IPS DF 6.9 (cell line): ENCODE data around the gene OR10K1.

Source experiments
- DNase-seq: peaks from one replicate; pipeline ENCODE4 v3.0.0-alpha.2; 2013; ENCODE audit warnings: low read depth, low spot score
- H3K27ac ChIP-seq: one replicate; pipeline ENCODE4 v1.5.1; 2013; ENCODE audit warnings: low read length, control low read depth
- H3K27me3 ChIP-seq: 2 replicates; pipeline ENCODE4 v1.6.1; 2013; ENCODE audit warnings: mild to moderate bottlenecking, low read length; ENCODE audit not compliant: control insufficient read depth, insufficient read depth
- H3K36me3 ChIP-seq: 2 replicates; pipeline ENCODE4 v1.6.1; 2013; ENCODE audit warnings: low read length; ENCODE audit not compliant: control insufficient read depth, insufficient read depth
- H3K4me1 ChIP-seq: 2 replicates; pipeline ENCODE4 v1.6.1; 2013; ENCODE audit warnings: low read length; ENCODE audit not compliant: control insufficient read depth, insufficient read depth
- H3K4me3 ChIP-seq: 2 replicates; pipeline ENCODE4 v1.5.1; 2013; ENCODE audit warnings: mild to moderate bottlenecking, low read length
- H3K9me3 ChIP-seq: 2 replicates; pipeline ENCODE4 v1.6.1; 2013; ENCODE audit warnings: low read length, inconsistent platforms; ENCODE audit not compliant: control insufficient read depth, insufficient read depth
- WGBS: extraction: QIAGEN DNeasy Blood & Tissue Kit; methylation state at CpG from one replicate; pipeline ENCODE4 v1.1.7; 2013; ENCODE audit warnings: mixed read lengths, missing lambda C conversion rate; ENCODE audit not compliant: insufficient read length, insufficient coverage; 5-methylcytosine and 5-hydroxymethylcytosine counted together

Gene OR10K1

DNA sequence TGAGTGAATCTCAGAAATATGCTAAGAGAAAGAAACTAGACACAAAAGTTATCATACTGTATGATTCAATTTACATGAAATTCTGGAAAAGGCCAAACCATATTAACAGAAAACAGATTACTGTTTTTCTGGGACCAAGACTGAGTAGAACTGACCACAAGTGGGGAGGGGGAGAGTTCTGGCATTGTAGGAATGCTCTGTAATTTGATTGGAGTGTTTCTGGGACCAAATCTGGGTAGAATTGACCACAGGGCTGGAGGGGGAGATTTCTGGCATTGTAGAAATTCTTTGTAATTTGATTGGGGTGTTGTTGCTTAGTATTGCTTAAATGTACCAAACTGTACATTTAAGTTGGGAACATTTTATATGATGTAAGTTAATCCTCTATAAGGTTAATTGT is 3.4 kb upstream of the OR10K1 start:
- no peaks in the 10 kb centered on the region for H3K9me3 ChIP-seq
- no peaks in the 10 kb centered on the region for H3K4me1 ChIP-seq
- H3K27ac ChIP-seq = no peak overlapping the region
- H3K4me3 ChIP-seq = no peak overlapping the region
- no peak for DNase-seq
- H3K36me3 ChIP-seq = no peaks in the 10 kb centered on the region
- H3K27me3 ChIP-seq = no peaks in the 10 kb centered on the region

GRCh38 chr1:158471920-158472319 is 10.3 kb downstream of the OR10K1 start, which contains the start of gene OR10R2:
Gene OR10R2 (plus strand): TSS chr1:158472220. CDS start chr1:158472326, 106 bp downstream.
- DNase-seq = no peak
- Histone ChIP-seq H3K36me3 (no peaks in the 10 kb centered on the region), H3K27me3 (no peaks in the 10 kb centered on the region), H3K4me1 (no peaks in the 10 kb centered on the region), H3K27ac (no peak within 1 kb of the TSS), H3K4me3 (no peak within 1 kb of the TSS), H3K9me3 (no peaks in the 10 kb centered on the region)

DNA sequence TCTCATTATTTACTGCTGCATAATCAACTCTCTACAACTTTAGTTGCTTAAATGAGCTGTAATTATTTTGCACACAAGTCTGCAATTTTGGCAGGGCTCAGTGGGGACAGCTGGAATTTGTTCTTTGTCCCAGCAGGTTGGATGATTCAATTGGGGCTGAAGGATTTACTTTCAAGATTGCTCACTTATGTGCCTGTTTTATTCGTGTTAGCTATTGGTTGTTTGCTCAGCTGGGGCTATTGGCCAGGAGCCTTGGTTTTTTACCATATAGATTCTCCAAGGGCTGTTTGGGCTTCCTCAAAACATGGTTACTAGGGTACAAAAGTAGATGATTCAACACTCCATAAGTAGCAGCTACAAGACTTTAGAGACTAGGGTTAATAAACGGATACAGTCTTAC is 23.8 kb downstream of the OR10K1 start:
- DNase-seq = no peak
- H3K4me3 ChIP-seq = no peak overlapping the region
- H3K27me3 ChIP-seq = no peaks in the 10 kb centered on the region
- H3K9me3 ChIP-seq = no peaks in the 10 kb centered on the region
- H3K27ac ChIP-seq = no peak overlapping the region
- H3K4me1 ChIP-seq = no peaks in the 10 kb centered on the region; the same call in 1 of the 2 replicates
- WGBS = no CpG with 5 or more reads among the region's 2 CpGs
- no peaks in the 10 kb centered on the region for H3K36me3 ChIP-seq

GRCh38 chr1:158491316-158491715 is 29.7 kb downstream of the OR10K1 start:
- Histone ChIP-seq H3K4me1 (no peaks in the 10 kb centered on the region), H3K36me3 (no peaks in the 10 kb centered on the region), H3K27ac (no peak overlapping the region), H3K4me3 (no peak overlapping the region), H3K27me3 (no peaks in the 10 kb centered on the region), H3K9me3 (no peaks in the 10 kb centered on the region)
- no peak for DNase-seq
- WGBS = no CpG with 5 or more reads among the region's 3 CpGs

GRCh38 chr1:158493054-158493453 is 31.4 kb downstream of the OR10K1 start:
- Histone ChIP-seq H3K9me3 (no peaks in the 10 kb centered on the region), H3K27me3 (no peaks in the 10 kb centered on the region), H3K36me3 (no peaks in the 10 kb centered on the region), H3K4me3 (no peak overlapping the region), H3K27ac (no peak overlapping the region), H3K4me1 (no peaks in the 10 kb centered on the region)
- WGBS = no CpG with 5 or more reads among the region's 3 CpGs
- no peak for DNase-seq

- no peaks in the 10 kb centered on the region for H3K36me3 ChIP-seq
- WGBS = no CpG with 5 or more reads among the region's 2 CpGs
Measured at GRCh38 chr1:158494796-158495195, 33.2 kb downstream of the OR10K1 start.

DNA sequence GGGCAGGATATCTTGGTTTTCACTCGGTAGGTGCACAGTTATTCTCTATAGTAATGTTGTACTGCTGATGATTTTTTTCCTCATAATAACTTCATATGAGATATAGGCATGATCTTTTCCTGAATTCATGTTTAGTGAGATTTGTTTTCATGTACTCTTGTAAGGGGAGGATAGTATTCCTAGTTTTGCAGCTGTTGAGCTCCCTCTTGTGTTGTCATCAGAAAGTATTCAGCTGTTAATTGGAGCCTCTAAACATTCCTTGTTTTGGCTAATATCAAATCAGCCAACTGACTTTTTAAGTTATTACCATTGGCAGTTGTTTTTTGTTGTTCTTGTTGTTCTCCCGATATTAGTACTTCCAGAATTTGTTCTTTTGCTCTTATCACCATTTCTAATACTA is 34.7 kb downstream of the OR10K1 start:
- Histone ChIP-seq H3K27me3 (no peaks in the 10 kb centered on the region), H3K36me3 (no peaks in the 10 kb centered on the region), H3K9me3 (no peaks in the 10 kb centered on the region), H3K4me1 (no peaks in the 10 kb centered on the region), H3K27ac (no peak overlapping the region), H3K4me3 (no peak overlapping the region)
- peak; percentile 9 for DNase-seq
- WGBS = no CpG with 5 or more reads among the region's 2 CpGs

More at GRCh38 chr1:158494796-158495195, 33.2 kb downstream of the OR10K1 start:
- no peaks in the 10 kb centered on the region for H3K4me1 ChIP-seq
- no peaks in the 10 kb centered on the region for H3K27me3 ChIP-seq
- H3K9me3 ChIP-seq = no peaks in the 10 kb centered on the region
- no peak overlapping the region for H3K27ac ChIP-seq
- no peak overlapping the region for H3K4me3 ChIP-seq
- DNase-seq = no peak

DNA sequence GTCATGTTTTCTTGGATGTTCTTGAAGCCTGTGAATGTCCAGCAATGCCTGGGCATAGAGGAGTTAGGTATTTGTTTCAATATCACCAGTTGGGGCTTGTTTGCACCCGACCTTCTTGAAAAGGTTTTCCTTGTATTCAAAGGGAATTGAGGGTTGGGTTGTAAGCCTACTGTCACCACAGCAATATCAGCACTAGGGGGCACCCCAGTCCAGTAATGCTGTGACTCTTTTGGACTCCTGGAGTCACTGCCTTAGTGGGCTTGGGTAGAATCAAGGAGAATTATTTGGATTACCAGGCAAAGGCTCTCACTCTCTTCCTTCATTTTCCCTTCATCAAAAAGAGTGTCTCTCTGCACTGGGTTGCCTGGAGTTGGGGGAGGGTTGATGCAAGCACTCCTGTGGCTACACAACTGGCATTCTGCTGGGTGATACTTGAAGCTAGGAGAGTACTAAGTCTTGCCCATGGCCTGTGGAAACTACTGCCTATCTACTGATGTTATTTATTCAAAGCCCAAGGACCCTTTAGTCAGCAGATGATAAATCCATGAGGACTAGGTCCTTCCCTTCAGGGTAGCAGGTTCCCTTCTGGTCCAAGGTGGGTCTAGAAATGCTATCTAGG is 44.8 kb downstream of the OR10K1 start:
- Histone ChIP-seq H3K9me3 (no peaks in the 10 kb centered on the region), H3K27ac (no peak overlapping the region), H3K4me3 (no peak overlapping the region), H3K27me3 (no peaks in the 10 kb centered on the region), H3K4me1 (0 out of 2 replicates have a peak, but pooled peaks cover 1% of the 10 kb centered on the region), H3K36me3 (no peaks in the 10 kb centered on the region)
- DNase-seq = peak; percentile 63
- WGBS = no CpG with 5 or more reads among the region's 1 CpG

GRCh38 chr1:158507511-158507910 is 45.9 kb downstream of the OR10K1 start:
- no peak overlapping the region for H3K27ac ChIP-seq
- H3K36me3 ChIP-seq = no peaks in the 10 kb centered on the region
- DNase-seq = no peak
- no peaks in the 10 kb centered on the region for H3K27me3 ChIP-seq
- WGBS = no CpG with 5 or more reads among the region's 2 CpGs
- 0 out of 2 replicates have a peak, but pooled peaks cover 1% of the 10 kb centered on the region for H3K4me1 ChIP-seq
- no peak overlapping the region for H3K4me3 ChIP-seq
- no peaks in the 10 kb centered on the region for H3K9me3 ChIP-seq

DNA sequence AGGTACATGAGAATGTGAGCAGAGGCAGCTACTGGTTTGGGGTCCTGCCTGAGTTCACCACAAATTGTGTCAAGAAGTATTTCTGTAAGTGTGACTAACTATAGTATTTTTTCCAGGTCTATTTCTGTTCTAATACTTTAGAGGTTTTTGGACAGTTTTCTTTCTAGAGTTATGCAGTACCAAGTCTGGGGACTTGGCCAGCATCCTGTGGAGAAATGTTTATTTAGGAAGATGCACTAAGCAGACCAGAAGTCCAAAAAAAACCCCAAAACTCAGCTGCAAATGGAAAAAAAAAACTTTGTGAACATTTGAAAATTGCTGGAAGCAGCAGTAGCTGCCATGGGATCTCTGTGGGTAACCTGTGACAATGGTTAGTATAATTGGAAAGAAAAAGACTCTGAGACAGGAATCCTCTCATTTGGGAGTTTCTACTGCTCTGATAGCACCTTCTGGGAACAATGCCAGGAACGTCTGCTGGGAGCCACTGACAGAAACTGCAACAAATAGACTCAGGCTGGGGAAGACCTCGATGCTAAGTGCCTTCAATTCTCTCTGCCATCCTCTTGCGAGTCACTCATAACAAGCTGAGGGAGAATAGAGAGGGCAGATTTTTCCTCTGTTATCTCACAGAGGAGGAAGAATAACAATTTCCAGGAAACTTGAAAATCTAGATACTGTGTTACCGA is 48.0 kb downstream of the OR10K1 start:
- Histone ChIP-seq H3K9me3 (no peaks in the 10 kb centered on the region), H3K27me3 (no peaks in the 10 kb centered on the region), H3K27ac (no peak overlapping the region), H3K4me1 (0 out of 2 replicates have a peak, but pooled peaks cover 1% of the 10 kb centered on the region), H3K4me3 (no peak overlapping the region), H3K36me3 (no peaks in the 10 kb centered on the region)
- DNase-seq = no peak
- WGBS = no CpG with 5 or more reads among the region's 4 CpGs

DNA sequence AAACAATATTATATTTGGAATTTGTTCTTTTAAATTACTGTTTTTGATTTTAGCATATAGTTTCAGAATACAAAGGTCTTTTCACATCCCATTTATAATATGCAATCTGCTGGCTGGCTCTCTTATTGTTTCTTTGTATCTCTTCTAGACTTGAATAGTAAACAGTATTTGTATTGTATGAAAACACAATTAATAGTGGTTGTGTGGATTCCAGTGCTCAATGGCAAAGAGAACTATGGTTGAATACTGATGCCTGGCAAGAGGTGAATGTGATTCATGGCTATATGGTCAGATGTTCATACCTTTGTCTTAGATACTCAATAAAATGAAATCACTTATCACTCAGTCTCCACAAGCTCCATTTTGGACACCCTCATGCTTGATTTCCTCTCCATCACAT is 55.3 kb downstream of the OR10K1 start:
- Histone ChIP-seq H3K27me3 (no peaks in the 10 kb centered on the region), H3K36me3 (no peaks in the 10 kb centered on the region), H3K4me1 (no peaks in the 10 kb centered on the region), H3K4me3 (no peak overlapping the region), H3K9me3 (no peaks in the 10 kb centered on the region), H3K27ac (no peak overlapping the region)
- no peak for DNase-seq
